ENCODE measurements around the gene MCOLN1. TPM values are rescaled to one million over a fixed set of nuclear protein-coding genes. Genes with fewer than 3 reads are reported as not detected.

Gene MCOLN1
- total RNA-seq, 4 donors from 2014 or later = 5.6 to 24.7 (median 8.0) TPM

DNA sequence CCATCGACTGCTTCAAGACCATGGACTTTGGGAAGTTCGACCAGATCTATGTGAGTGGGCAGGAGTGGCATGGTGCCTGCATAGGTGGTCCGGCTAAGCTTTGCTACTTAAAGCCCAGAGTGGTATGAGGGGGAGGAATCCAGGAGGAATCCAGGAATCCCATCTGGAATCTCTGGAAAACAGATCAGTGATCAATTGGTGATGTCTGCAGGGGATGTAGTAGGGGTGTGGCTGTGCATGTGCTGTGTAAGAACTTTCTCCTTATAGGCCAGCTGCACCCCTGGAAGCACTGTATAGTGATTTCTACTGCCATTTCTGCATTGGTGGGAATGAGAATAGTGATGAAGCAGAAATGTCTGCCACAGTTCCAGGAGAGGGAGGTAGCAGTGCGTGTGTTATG, 36.7 kb downstream of the MCOLN1 start:
- H3K4me3 ChIP-seq = no peak overlapping the region
- H3K9me3 ChIP-seq = no peaks in the 10 kb centered on the region
- TF ChIP-seq, protein P1, sequence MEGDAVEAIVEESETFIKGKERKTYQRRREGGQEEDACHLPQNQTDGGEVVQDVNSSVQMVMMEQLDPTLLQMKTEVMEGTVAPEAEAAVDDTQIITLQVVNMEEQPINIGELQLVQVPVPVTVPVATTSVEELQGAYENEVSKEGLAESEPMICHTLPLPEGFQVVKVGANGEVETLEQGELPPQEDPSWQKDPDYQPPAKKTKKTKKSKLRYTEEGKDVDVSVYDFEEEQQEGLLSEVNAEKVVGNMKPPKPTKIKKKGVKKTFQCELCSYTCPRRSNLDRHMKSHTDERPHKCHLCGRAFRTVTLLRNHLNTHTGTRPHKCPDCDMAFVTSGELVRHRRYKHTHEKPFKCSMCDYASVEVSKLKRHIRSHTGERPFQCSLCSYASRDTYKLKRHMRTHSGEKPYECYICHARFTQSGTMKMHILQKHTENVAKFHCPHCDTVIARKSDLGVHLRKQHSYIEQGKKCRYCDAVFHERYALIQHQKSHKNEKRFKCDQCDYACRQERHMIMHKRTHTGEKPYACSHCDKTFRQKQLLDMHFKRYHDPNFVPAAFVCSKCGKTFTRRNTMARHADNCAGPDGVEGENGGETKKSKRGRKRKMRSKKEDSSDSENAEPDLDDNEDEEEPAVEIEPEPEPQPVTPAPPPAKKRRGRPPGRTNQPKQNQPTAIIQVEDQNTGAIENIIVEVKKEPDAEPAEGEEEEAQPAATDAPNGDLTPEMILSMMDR (IDR thresholded peaks at IDR 0.05) = no peak
- TF ChIP-seq POLR2A (IDR thresholded peaks at IDR 0.05) = no peak
- no peaks in the 10 kb centered on the region for H3K27me3 ChIP-seq
- intact Hi-C loops (cut with DNase I; ENCODE audit: low total_unique reads) = no loop called here
- H3K27ac ChIP-seq = no peak overlapping the region
- DNase-seq = no peak
- no peaks in the 10 kb centered on the region for H3K36me3 ChIP-seq
- no peaks in the 10 kb centered on the region for H3K4me1 ChIP-seq

DNA sequence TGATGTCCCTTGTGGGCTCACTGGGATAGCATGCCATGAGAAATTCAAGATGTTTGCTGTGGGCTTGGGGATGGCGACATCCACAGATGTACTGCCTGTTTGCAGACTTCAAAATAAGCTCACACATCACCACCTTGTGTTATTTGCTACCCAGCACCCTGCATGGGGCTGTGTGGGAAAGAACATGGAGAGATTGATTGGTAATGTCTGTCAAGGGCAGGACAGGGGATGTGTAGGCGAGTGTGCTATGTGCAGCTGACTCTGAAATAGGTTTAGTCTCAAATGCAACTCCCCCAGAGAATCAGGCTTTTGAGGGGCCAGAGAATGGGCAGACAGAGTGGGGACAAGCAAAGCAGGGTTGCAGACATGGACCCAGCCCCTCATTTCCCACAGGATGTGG, 37.8 kb downstream of the MCOLN1 start:
- no peak for DNase-seq
- H3K4me1 ChIP-seq = no peaks in the 10 kb centered on the region
- intact Hi-C loops (cut with DNase I; ENCODE audit: low total_unique reads) = no loop called here
- H3K27me3 ChIP-seq = no peaks in the 10 kb centered on the region
- H3K27ac ChIP-seq = no peak overlapping the region
- no peak overlapping the region for H3K4me3 ChIP-seq
- H3K9me3 ChIP-seq = no peaks in the 10 kb centered on the region
- H3K36me3 ChIP-seq = no peaks in the 10 kb centered on the region
- TF ChIP-seq, protein P1 (IDR thresholded peaks at IDR 0.05) = no peak
- no peak for TF ChIP-seq POLR2A (IDR thresholded peaks at IDR 0.05)

DNA sequence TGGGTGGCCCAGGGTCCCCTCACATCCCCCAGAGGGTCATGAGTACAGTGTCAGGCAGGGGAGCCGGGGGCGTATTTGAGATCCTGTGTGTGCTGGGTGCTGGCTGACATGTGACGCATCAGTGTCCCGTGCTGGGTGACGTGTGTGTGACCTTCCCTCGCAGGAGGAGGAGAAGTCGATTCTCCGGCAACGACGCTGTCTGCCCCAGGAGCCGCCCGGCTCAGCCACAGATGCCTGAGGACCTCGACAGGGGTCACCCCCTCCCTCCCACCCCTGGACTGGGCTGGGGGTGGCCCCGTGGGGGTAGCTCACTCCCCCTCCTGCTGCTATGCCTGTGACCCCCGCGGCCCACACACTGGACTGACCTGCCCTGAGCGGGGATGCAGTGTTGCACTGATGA, 38.9 kb downstream of the MCOLN1 start:
- Histone ChIP-seq H3K27me3 (no peaks in the 10 kb centered on the region), H3K4me1 (no peaks in the 10 kb centered on the region), H3K36me3 (no peaks in the 10 kb centered on the region), H3K27ac (no peak overlapping the region), H3K4me3 (no peak overlapping the region), H3K9me3 (no peaks in the 10 kb centered on the region)
- no peak for TF ChIP-seq POLR2A (IDR thresholded peaks at IDR 0.05)
- TF ChIP-seq, protein P1 (IDR thresholded peaks at IDR 0.05) = no peak
- no peak for DNase-seq
- intact Hi-C loops (cut with DNase I; ENCODE audit: low total_unique reads) = no loop called here

DNA sequence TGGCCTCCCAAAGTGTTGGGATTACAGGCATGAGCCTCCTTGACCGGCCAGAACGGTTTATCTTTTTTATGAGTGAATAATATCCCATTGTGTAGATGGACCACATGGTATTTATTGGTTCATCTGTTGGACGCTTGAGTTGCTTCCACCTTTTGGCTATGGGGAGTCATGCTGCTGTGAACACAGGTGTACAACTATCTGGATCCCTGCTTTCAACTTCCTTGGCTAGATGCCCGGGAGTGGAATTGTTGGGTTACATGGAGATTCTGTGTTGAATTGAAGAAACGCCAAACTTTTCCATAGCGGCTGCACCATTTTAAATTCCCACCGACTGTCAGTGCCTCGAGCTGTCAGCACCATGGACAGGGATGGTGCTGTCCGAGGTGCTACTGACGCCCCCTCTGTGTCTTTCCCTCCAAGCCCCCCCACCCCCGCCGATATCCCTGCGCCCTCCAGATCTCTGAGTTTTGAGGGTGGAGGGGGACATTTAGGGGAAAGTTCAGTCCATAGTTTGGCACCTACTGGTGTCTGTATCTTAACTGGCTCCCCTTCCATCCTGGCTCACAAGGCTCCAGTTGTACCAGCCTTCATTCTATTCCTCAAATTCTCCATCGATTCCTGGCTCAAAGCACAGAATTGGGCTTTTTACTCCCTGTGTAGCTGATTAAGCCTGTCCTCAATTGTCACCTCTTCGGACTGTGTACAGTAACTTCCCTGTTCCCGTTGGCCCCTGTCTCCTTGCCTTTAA, 40.4 kb downstream of the MCOLN1 start:
- H3K9me3 ChIP-seq = no peaks in the 10 kb centered on the region
- DNase-seq = no peak

DNA sequence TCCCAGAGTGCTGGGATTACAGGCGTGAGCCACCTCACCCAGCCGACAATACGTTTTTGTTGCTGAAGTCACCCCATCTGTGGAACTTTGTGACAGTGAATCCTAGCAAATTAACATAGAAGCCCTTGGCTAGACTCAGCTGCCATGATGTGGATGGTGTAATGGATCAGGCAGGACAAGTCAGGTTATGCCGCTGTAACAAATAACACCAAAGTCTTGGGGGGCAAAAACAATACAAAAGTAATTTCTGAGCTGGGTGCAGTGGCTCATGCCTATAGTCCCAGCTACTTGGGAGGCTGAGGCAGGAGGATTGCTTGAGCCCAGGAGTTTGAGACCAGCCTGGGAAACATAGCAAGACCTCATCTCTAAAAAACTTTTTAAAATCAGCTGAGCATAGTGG, 42.4 kb downstream of the MCOLN1 start:
- no peak for TF ChIP-seq POLR2A (IDR thresholded peaks at IDR 0.05)
- TF ChIP-seq, protein P1 (IDR thresholded peaks at IDR 0.05) = no peak
- intact Hi-C loops (cut with DNase I; ENCODE audit: low total_unique reads) = no loop called here

More for the DNA sequence above, 40.4 kb downstream of the MCOLN1 start:
- intact Hi-C loops (cut with DNase I; ENCODE audit: low total_unique reads) = no loop called here
- H3K4me3 ChIP-seq = no peak overlapping the region
- no peak overlapping the region for H3K27ac ChIP-seq
- H3K36me3 ChIP-seq = no peaks in the 10 kb centered on the region
- no peaks in the 10 kb centered on the region for H3K27me3 ChIP-seq
- TF ChIP-seq POLR2A (IDR thresholded peaks at IDR 0.05) = no peak
- TF ChIP-seq, protein P1 (IDR thresholded peaks at IDR 0.05) = no peak
- no peaks in the 10 kb centered on the region for H3K4me1 ChIP-seq

More for the DNA sequence above, 42.4 kb downstream of the MCOLN1 start:
- H3K4me1 ChIP-seq = no peaks in the 10 kb centered on the region
- no peak for DNase-seq
- H3K36me3 ChIP-seq = no peaks in the 10 kb centered on the region
- H3K4me3 ChIP-seq = no peak overlapping the region
- no peaks in the 10 kb centered on the region for H3K27me3 ChIP-seq
- H3K27ac ChIP-seq = no peak overlapping the region
- no peaks in the 10 kb centered on the region for H3K9me3 ChIP-seq
